HG03025 (cell line): ENCODE results near the gene HPDL.
"Not testable (repeated sequence)": the region's sequence is repeated elsewhere in the genome, so short reads cannot be mapped to it uniquely, and the experiment has no call there.

ENCODE experiments used
- ATAC-seq: cut with Tn5 transposase; IDR thresholded peaks from one replicate; pipeline ENCODE4 v1.9.1; 2021; ENCODE audit warnings: mild to moderate bottlenecking, moderate library complexity; ENCODE audit not compliant: unreplicated experiment, low FRiP score

The HPDL gene

GRCh38 chr1:45326627-45327623, at the start of gene HPDL:
Gene HPDL, plus strand, starts transcription at chr1:45326895. Its CDS starts 254 bp downstream, at chr1:45327149.
- no peak for ATAC-seq

- no peak for ATAC-seq
Measured at GRCh38 chr1:45282351-45282750, 44.3 kb upstream of the HPDL start.

GRCh38 chr1:45284858-45285257, 41.8 kb upstream of the HPDL start:
- ATAC-seq, result not testable (repeated sequence)

GRCh38 chr1:45286521-45286920, 40.2 kb upstream of the HPDL start:
- not testable (repeated sequence) for ATAC-seq

- not testable (repeated sequence) for ATAC-seq
Measured at GRCh38 chr1:45291002-45291401, 35.7 kb upstream of the HPDL start.

- no peak for ATAC-seq
Measured at GRCh38 chr1:45291716-45292115, 35.0 kb upstream of the HPDL start.

- ATAC-seq, result no peak
Measured at GRCh38 chr1:45297666-45298356, 28.9 kb upstream of the HPDL start.

- no peak for ATAC-seq
Measured at GRCh38 chr1:45299296-45299695, 27.4 kb upstream of the HPDL start.

GRCh38 chr1:45299981-45300668, 26.6 kb upstream of the HPDL start:
- no peak for ATAC-seq

GRCh38 chr1:45300669-45300997, 26.1 kb upstream of the HPDL start:
- ATAC-seq, result no peak

GRCh38 chr1:45302505-45303150, 24.1 kb upstream of the HPDL start:
- ATAC-seq, result no peak

- peak; percentile 74 for ATAC-seq
Measured at GRCh38 chr1:45303520-45304310, 23.0 kb upstream of the HPDL start.

GRCh38 chr1:45304311-45305081, 22.2 kb upstream of the HPDL start:
- ATAC-seq, result no peak

GRCh38 chr1:45305231-45305630, 21.5 kb upstream of the HPDL start:
- ATAC-seq, result no peak

- no peak for ATAC-seq
Measured at GRCh38 chr1:45306319-45306718, 20.4 kb upstream of the HPDL start.

- ATAC-seq, result no peak
Measured at GRCh38 chr1:45306905-45307304, 19.8 kb upstream of the HPDL start.

- no peak for ATAC-seq
Measured at GRCh38 chr1:45314266-45314665, 12.4 kb upstream of the HPDL start.

- ATAC-seq, result no peak
Measured at GRCh38 chr1:45317166-45317565, 9.5 kb upstream of the HPDL start.

- ATAC-seq, result no peak
Measured at GRCh38 chr1:45319761-45320160, 6.9 kb upstream of the HPDL start.
